Brain pericyte (primary cell): Measurements from ENCODE around the gene TIPRL.
A peak's percentile ranks its signal among the peaks of the same experiment; 100 is the strongest.
"Not testable (repeated sequence)": the region's sequence is repeated elsewhere in the genome, so short reads cannot be mapped to it uniquely, and the experiment has no call there.

ENCODE experiments used
- DNase-seq: peaks from one replicate; pipeline ENCODE4 v3.0.0-alpha.2; 2012; ENCODE audit warnings: low read depth, low spot score

Gene TIPRL

GRCh38 chr1:168159251-168159650 lies 19.5 kb upstream of the TIPRL start:
- no peak for DNase-seq

GRCh38 chr1:168159979-168160378 lies 18.8 kb upstream of the TIPRL start:
- DNase-seq, result no peak

GRCh38 chr1:168161459-168161858 lies 17.3 kb upstream of the TIPRL start:
- DNase-seq, result no peak

- DNase-seq, result no peak
Observed at GRCh38 chr1:168163670-168164069, 15.1 kb upstream of the TIPRL start.

- no peak for DNase-seq
Observed at GRCh38 chr1:168164771-168165170, 14.0 kb upstream of the TIPRL start.

- DNase-seq, result no peak
Observed at GRCh38 chr1:168167806-168168205, 11.0 kb upstream of the TIPRL start.

GRCh38 chr1:168170564-168171508 lies 7.9 kb upstream of the TIPRL start:
- no peak for DNase-seq

GRCh38 chr1:168172250-168172915 lies 6.4 kb upstream of the TIPRL start:
- no peak for DNase-seq

GRCh38 chr1:168178227-168178637 lies 530 bp upstream of the TIPRL start:
- DNase-seq, result no peak

- no peak for DNase-seq
Observed at GRCh38 chr1:168179438-168180147, 831 bp downstream of the TIPRL start.

- no peak for DNase-seq
Observed at GRCh38 chr1:168180148-168180524, 1.4 kb downstream of the TIPRL start.

- DNase-seq, result not testable (repeated sequence)
Observed at GRCh38 chr1:168181063-168181720, 2.4 kb downstream of the TIPRL start.

- DNase-seq, result no peak
Observed at GRCh38 chr1:168187177-168187576, 8.4 kb downstream of the TIPRL start.

- DNase-seq, result no peak
Observed at GRCh38 chr1:168190403-168190802, 11.6 kb downstream of the TIPRL start.

GRCh38 chr1:168195199-168196135 lies 16.7 kb downstream of the TIPRL start:
- no peak for DNase-seq

- no peak for DNase-seq
Observed at GRCh38 chr1:168199056-168199455, 20.3 kb downstream of the TIPRL start.

- peak; percentile 74 for DNase-seq
Observed at GRCh38 chr1:168202941-168203654, 24.3 kb downstream of the TIPRL start.

GRCh38 chr1:168206111-168206510 lies 27.3 kb downstream of the TIPRL start:
- DNase-seq, result no peak

GRCh38 chr1:168207673-168208072 lies 28.9 kb downstream of the TIPRL start:
- DNase-seq, result not testable (repeated sequence)

- DNase-seq, result no peak
Observed at GRCh38 chr1:168210312-168210711, 31.6 kb downstream of the TIPRL start.
